ENCODE results near the gene TGFBI. TPM values are rescaled to one million over a fixed set of nuclear protein-coding genes. Genes with fewer than 3 reads are reported as not detected.

TGFBI gene
- total RNA-seq, 1 donor from 2014 or later: 620 TPM

GRCh38 chr5:136109453-136110135, 80.8 kb downstream of the TGFBI start:
- Mint-ChIP-seq H3K36me3 (ENCODE audit: low read depth) (no peaks in the 10 kb centered on the region), H3K4me3 (ENCODE audit: unreplicated experiment) (no peak overlapping the region), H3K4me1 (ENCODE audit: low read depth) (no peaks in the 10 kb centered on the region), H3K27ac (ENCODE audit: unreplicated experiment) (no peak overlapping the region), H3K9me3 (ENCODE audit: low read depth) (no peaks in the 10 kb centered on the region), H3K27me3 (ENCODE audit: low read depth) (peaks cover 4% of the 10 kb centered on the region)
- TF ChIP-seq, protein P1, sequence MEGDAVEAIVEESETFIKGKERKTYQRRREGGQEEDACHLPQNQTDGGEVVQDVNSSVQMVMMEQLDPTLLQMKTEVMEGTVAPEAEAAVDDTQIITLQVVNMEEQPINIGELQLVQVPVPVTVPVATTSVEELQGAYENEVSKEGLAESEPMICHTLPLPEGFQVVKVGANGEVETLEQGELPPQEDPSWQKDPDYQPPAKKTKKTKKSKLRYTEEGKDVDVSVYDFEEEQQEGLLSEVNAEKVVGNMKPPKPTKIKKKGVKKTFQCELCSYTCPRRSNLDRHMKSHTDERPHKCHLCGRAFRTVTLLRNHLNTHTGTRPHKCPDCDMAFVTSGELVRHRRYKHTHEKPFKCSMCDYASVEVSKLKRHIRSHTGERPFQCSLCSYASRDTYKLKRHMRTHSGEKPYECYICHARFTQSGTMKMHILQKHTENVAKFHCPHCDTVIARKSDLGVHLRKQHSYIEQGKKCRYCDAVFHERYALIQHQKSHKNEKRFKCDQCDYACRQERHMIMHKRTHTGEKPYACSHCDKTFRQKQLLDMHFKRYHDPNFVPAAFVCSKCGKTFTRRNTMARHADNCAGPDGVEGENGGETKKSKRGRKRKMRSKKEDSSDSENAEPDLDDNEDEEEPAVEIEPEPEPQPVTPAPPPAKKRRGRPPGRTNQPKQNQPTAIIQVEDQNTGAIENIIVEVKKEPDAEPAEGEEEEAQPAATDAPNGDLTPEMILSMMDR (IDR thresholded peaks at IDR 0.05): no peak
- no peak for DNase-seq (ENCODE audit: low spot score)

Other genes with a start within 250 kb of the TGFBI start
- gene SLC25A48, start 194.3 kb upstream of the TGFBI start, total RNA-seq: not detected in 3 replicates
- gene IL9, start 133.1 kb upstream of the TGFBI start, total RNA-seq: not detected in 3 replicates
- not detected in 3 replicates for gene LECT2, start 74.0 kb upstream of the TGFBI start, total RNA-seq
- 51.7 to 62.3 TPM (median 55.3 TPM) in 3 replicates for gene SMAD5, start 103.9 kb downstream of the TGFBI start, total RNA-seq
- gene SMIM32, start 164.2 kb downstream of the TGFBI start, total RNA-seq: not detected in 3 replicates

Data from chondrocyte (in vitro differentiated cells).